H9 (cell line): ENCODE results near the gene KMT2C. TPM values are rescaled to one million over a fixed set of nuclear protein-coding genes. Genes with fewer than 3 reads are reported as not detected.

Experiments used
- DNase-seq: peaks from one replicate; pipeline ENCODE4 v3.0.0-alpha.2; 2017
- H2AFZ ChIP-seq: one replicate; pipeline ENCODE4 v1.6.1; 2013; ENCODE audit warnings: mild to moderate bottlenecking, low read length, control low read depth, moderate library complexity
- H2AK5ac ChIP-seq: 2 replicates; pipeline ENCODE4 v1.6.1; 2013; ENCODE audit warnings: low read length, control low read depth, mixed read lengths; ENCODE audit not compliant: insufficient read length
- H2BK120ac ChIP-seq: one replicate; pipeline ENCODE4 v1.6.1; 2013; ENCODE audit warnings: low read depth, mild to moderate bottlenecking, low read length, control low read depth, inconsistent platforms; ENCODE audit not compliant: poor library complexity, severe bottlenecking
- H2BK12ac ChIP-seq: 2 replicates; pipeline ENCODE4 v1.6.1; 2013; ENCODE audit warnings: low read length, control low read depth, mixed read lengths, low read depth; ENCODE audit not compliant: insufficient read length
- H2BK15ac ChIP-seq: 2 replicates; pipeline ENCODE4 v1.6.1; 2013; ENCODE audit warnings: low read depth, low read length, control low read depth
- H2BK20ac ChIP-seq: one replicate; pipeline ENCODE4 v1.6.1; 2013; ENCODE audit warnings: low read depth, mild to moderate bottlenecking, low read length, control low read depth, inconsistent platforms; ENCODE audit not compliant: poor library complexity, severe bottlenecking
- H2BK5ac ChIP-seq: 2 replicates; pipeline ENCODE4 v1.6.1; 2013; ENCODE audit warnings: low read length, control low read depth, mixed read lengths; ENCODE audit not compliant: insufficient read length
- H3K14ac ChIP-seq: 2 replicates; pipeline ENCODE4 v1.6.1; 2013; ENCODE audit warnings: low read length, control low read depth; ENCODE audit not compliant: insufficient read depth
- H3K18ac ChIP-seq: 2 replicates; pipeline ENCODE4 v1.6.1; 2013; ENCODE audit warnings: low read depth, mild to moderate bottlenecking, mixed read lengths, low read length, control low read depth; ENCODE audit not compliant: insufficient read length
- H3K23ac ChIP-seq: 2 replicates; pipeline ENCODE4 v1.6.1; 2013; ENCODE audit warnings: low read length, control low read depth, mixed read lengths, low read depth; ENCODE audit not compliant: insufficient read length
- H3K23me2 ChIP-seq: 2 replicates; pipeline ENCODE4 v1.6.1; 2013; ENCODE audit warnings: low read depth, mild to moderate bottlenecking, mixed read lengths, low read length, control low read depth; ENCODE audit not compliant: insufficient read length, poor library complexity, severe bottlenecking
- H3K27ac ChIP-seq: 2 replicates; pipeline ENCODE4 v1.5.1; 2013; ENCODE audit warnings: low read length, control low read depth, mixed read lengths, low read depth; ENCODE audit not compliant: insufficient read length
- H3K27me3 ChIP-seq: 2 replicates; pipeline ENCODE4 v1.6.1; 2013; ENCODE audit warnings: low read length, control low read depth, inconsistent platforms; ENCODE audit not compliant: insufficient read depth
- H3K4ac ChIP-seq: 2 replicates; pipeline ENCODE4 v1.6.1; 2013; ENCODE audit warnings: low read depth, mild to moderate bottlenecking, control low read depth, inconsistent platforms, low read length, moderate library complexity
- H3K4me1 ChIP-seq: 2 replicates; pipeline ENCODE4 v1.6.1; 2013; ENCODE audit warnings: low read length, control low read depth, inconsistent platforms; ENCODE audit not compliant: insufficient read depth
- H3K4me2 ChIP-seq: 2 replicates; pipeline ENCODE4 v1.6.1; 2013; ENCODE audit warnings: low read length, control low read depth, mixed read lengths; ENCODE audit not compliant: insufficient read length, insufficient read depth
- H3K56ac ChIP-seq: 2 replicates; pipeline ENCODE4 v1.6.1; 2013; ENCODE audit warnings: low read depth, mild to moderate bottlenecking, mixed read lengths, low read length, control low read depth; ENCODE audit not compliant: insufficient read length
- H3K79me1 ChIP-seq: 2 replicates; pipeline ENCODE4 v1.6.1; 2013; ENCODE audit warnings: low read depth, mild to moderate bottlenecking, moderate library complexity, low read length, control low read depth, inconsistent platforms; ENCODE audit not compliant: insufficient read depth, poor library complexity, severe bottlenecking
- H3K79me2 ChIP-seq: 2 replicates; pipeline ENCODE4 v1.6.1; 2013; ENCODE audit warnings: low read length, control low read depth, inconsistent platforms; ENCODE audit not compliant: insufficient read depth
- H3K9ac ChIP-seq: 2 replicates; pipeline ENCODE4 v1.6.1; 2013; ENCODE audit warnings: low read length, control low read depth, mixed read lengths; ENCODE audit not compliant: insufficient read length; ENCODE audit errors: extremely low read depth
- H3K9me3 ChIP-seq: one replicate; pipeline ENCODE4 v1.6.1; 2013; ENCODE audit warnings: low read depth, low read length, inconsistent platforms; ENCODE audit not compliant: control insufficient read depth
- H3T11ph ChIP-seq: one replicate; pipeline ENCODE4 v1.6.1; 2013; ENCODE audit warnings: mild to moderate bottlenecking, low read length, control low read depth, inconsistent platforms
- H4K20me1 ChIP-seq: one replicate; pipeline ENCODE4 v1.6.1; 2013; ENCODE audit not compliant: control insufficient read depth, insufficient read length, insufficient read depth
- H4K5ac ChIP-seq: 2 replicates; pipeline ENCODE4 v1.6.1; 2013; ENCODE audit warnings: low read depth, mild to moderate bottlenecking, mixed read lengths, low read length, control low read depth; ENCODE audit not compliant: insufficient read length
- H4K8ac ChIP-seq: replicated peaks from 2 replicates; pipeline ENCODE4 v1.6.1; 2013; ENCODE audit warnings: low read length, control low read depth, mixed read lengths, low read depth; ENCODE audit not compliant: insufficient read length
- H4K91ac ChIP-seq: 2 replicates; pipeline ENCODE4 v1.6.1; 2013; ENCODE audit warnings: low read depth, mild to moderate bottlenecking, moderate library complexity, mixed read lengths, low read length, control low read depth; ENCODE audit not compliant: insufficient read length
- H3K27ac Mint-ChIP-seq, 3 experiments: 2 replicates in 2 of 3; 3 replicates in 1 of 3; pipeline ENCODE4 v1.8.0; 2020 to 2021; ENCODE audit warnings: mixed read lengths in 3 of 3, mild to moderate bottlenecking in 1 of 3, moderate library complexity in 1 of 3
- H3K27me3 Mint-ChIP-seq: 2 replicates; pipeline ENCODE4 v1.8.0; 2021; ENCODE audit warnings: low read depth, mild to moderate bottlenecking, moderate library complexity, mixed read lengths
- H3K36me3 Mint-ChIP-seq, 3 experiments: 2 replicates in 2 of 3; 3 replicates in 1 of 3; pipeline ENCODE4 v1.8.0; 2020 to 2021; ENCODE audit warnings: low read depth in 3 of 3, mixed read lengths in 3 of 3; ENCODE audit not compliant: insufficient read depth in 1 of 3
- H3K4me1 Mint-ChIP-seq, 2 experiments: 2 replicates each; pipeline ENCODE4 v1.8.0; 2020; ENCODE audit warnings: mixed read lengths in 2 of 2
- H3K4me3 Mint-ChIP-seq, 2 experiments: 2 replicates in 1 of 2; 3 replicates in 1 of 2; pipeline ENCODE4 v1.8.0; 2020 to 2021; ENCODE audit warnings: mild to moderate bottlenecking in 2 of 2, mixed read lengths in 2 of 2, moderate library complexity in 1 of 2
- H3K9me3 Mint-ChIP-seq, 2 experiments: 2 replicates in 1 of 2; 3 replicates in 1 of 2; pipeline ENCODE4 v1.8.0; 2020; ENCODE audit warnings: mild to moderate bottlenecking in 2 of 2, mixed read lengths in 2 of 2, moderate library complexity in 1 of 2
- CTCF ChIP-seq: fragments of 200-600 bp; sonication (generic); conservative IDR thresholded peaks from 3 replicates; pipeline ENCODE4 v1.8.0; 2021; ENCODE audit warnings: antibody characterized with exemption, mild to moderate bottlenecking
- WGBS: extraction: QIAGEN DNeasy Blood & Tissue Kit; methylation state at CpG from one replicate; pipeline ENCODE4 v1.1.7; 2013; ENCODE audit warnings: missing lambda C conversion rate, low lambda C conversion rate, mixed read lengths; ENCODE audit not compliant: insufficient read length; ENCODE audit errors: extremely low coverage; 5-methylcytosine and 5-hydroxymethylcytosine counted together
- total RNA-seq: library from RNA; stranded (reverse); gene quantifications from 2 replicates; pipeline ENCODE4 v1.2.1, GENCODE V29; 2021

The KMT2C gene
- total RNA-seq, 1 experiment from 2014 or later, result 32.2 TPM

GRCh38 chr7:152330827-152331226 lies 105.0 kb downstream of the KMT2C start:
- Histone ChIP-seq H2BK20ac (no peak overlapping the region), H3K14ac (no peak overlapping the region), H3K79me2 (no peaks in the 10 kb centered on the region), H3K23me2 (no peaks in the 10 kb centered on the region), H4K20me1 (no peaks in the 10 kb centered on the region), H4K5ac (no peak overlapping the region), H2BK5ac (no peak overlapping the region), H3K4me2 (no peak overlapping the region), H2BK12ac (no peak overlapping the region), H3K27me3 (no peaks in the 10 kb centered on the region), H3K79me1 (no peaks in the 10 kb centered on the region), H3K4ac (no peak overlapping the region; the same call in 1 of the 2 replicates), H2BK15ac (no peak overlapping the region), H2AFZ (no peak overlapping the region), H3K9ac (no peak overlapping the region), H3K56ac (no peak overlapping the region), H2AK5ac (no peak overlapping the region), H2BK120ac (no peak overlapping the region), H3T11ph (no peak overlapping the region), H3K4me1 (no peaks in the 10 kb centered on the region), H3K27ac (no peak overlapping the region), H3K23ac (no peak overlapping the region), H3K18ac (no peak overlapping the region), H4K91ac (no peak overlapping the region), H3K9me3 (no peaks in the 10 kb centered on the region), H4K8ac (no peak overlapping the region)
- no peak for DNase-seq
- no peak overlapping the region for H3K4me3 Mint-ChIP-seq
- no peak for TF ChIP-seq CTCF
- no CpG with 5 or more reads among the region's 2 CpGs for WGBS
- peaks cover 9 to 18% (median 17%) of the 10 kb centered on the region in 3 experiments for H3K36me3 Mint-ChIP-seq
- no peaks in the 10 kb centered on the region for H3K9me3 Mint-ChIP-seq
- H3K4me1 Mint-ChIP-seq, result no peaks in the 10 kb centered on the region
- peak overlapping the region in 2 of 3 experiments; percentile 39 to 69; a peak in 1 of 7 replicates for H3K27ac Mint-ChIP-seq
- no peaks in the 10 kb centered on the region for H3K27me3 Mint-ChIP-seq
